Left kidney (tissue), 2 donors: ENCODE results near the gene ATP11A. TPM values are rescaled to one million over a fixed set of nuclear protein-coding genes. Genes with fewer than 3 reads are reported as not detected.

Source experiments
- DNase-seq: peaks from one replicate; pipeline ENCODE4 v3.0.0-alpha.2; 2013
- polyA plus RNA-seq: library from polyadenylated mRNA; unstranded; fragments of 120-200 nt; gene quantifications from one replicate; pipeline ENCODE4 v1.2.1, GENCODE V29; 2013; ENCODE audit not compliant: insufficient read length

ATP11A gene
- polyA plus RNA-seq, 1 donor: 46.8 TPM

DNA sequence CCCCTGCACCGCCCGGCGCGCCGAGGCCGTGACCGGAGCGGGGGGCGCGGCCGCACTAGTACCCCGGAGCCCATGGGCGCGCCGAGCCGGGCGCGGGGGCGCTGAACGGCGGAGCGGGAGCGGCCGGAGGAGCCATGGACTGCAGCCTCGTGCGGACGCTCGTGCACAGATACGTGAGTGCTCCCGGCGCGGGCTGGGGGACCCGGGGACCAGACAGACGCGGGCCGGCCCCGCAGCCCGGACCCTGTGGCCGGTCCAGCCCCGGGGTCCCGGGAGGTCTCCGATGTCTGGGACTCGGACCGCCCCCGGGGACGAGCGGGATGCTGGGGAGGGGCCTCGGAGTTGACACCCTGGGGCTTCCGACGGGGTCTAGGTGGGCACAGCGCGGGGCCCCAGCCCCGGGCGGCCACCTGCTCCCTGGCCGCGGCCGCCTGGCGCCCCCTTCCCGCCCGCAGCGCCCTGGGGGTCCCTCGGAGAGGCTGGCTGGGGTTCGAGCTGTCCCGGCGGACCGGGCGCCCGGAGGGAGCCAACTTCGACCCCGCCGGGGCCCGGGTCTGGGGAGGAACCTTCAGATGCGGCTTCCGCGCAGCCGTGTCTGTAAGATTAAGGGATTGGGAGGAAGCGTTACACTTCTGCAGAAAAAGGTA lies 568 bp downstream of the ATP11A start:
- DNase-seq: no peak

DNA sequence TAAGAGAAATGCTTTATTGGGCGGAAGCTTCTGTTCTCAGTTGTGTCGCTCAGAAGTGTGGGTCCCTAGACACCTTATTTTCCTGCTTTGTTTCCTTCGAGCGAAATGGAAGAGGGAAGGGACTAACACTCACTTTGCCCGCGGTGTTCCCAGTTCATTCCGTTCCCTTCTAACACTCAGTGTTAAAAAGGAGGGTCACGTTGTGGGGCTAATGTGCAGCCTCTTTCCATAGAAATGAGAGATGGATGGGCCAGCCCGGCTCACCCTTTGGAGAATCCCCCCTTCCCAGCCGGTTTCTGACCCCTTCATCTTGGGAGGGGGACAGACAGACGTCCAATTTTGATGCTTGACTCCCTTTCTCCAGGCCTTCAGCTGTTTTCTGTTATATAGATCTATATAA lies 2.3 kb downstream of the ATP11A start:
- no peak for DNase-seq

DNA sequence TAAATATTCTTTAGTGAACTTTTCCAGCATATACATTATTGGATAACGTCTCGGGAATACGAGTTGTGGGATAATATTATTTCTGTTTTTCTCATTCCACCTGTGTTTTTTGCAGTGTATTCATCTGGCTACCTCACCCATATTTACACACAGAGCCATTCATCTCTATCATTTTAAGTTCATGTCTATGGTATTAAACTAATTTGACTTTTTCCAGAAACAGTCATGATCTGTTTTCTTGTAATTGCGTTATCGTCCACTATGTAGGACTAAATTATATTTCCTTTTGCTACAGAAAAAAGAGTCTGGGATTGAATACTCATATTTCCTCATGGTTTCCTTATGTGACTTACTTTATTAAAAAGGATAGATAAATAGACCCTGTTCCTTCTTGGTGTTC lies 2.7 kb downstream of the ATP11A start:
- DNase-seq: no peak

DNA sequence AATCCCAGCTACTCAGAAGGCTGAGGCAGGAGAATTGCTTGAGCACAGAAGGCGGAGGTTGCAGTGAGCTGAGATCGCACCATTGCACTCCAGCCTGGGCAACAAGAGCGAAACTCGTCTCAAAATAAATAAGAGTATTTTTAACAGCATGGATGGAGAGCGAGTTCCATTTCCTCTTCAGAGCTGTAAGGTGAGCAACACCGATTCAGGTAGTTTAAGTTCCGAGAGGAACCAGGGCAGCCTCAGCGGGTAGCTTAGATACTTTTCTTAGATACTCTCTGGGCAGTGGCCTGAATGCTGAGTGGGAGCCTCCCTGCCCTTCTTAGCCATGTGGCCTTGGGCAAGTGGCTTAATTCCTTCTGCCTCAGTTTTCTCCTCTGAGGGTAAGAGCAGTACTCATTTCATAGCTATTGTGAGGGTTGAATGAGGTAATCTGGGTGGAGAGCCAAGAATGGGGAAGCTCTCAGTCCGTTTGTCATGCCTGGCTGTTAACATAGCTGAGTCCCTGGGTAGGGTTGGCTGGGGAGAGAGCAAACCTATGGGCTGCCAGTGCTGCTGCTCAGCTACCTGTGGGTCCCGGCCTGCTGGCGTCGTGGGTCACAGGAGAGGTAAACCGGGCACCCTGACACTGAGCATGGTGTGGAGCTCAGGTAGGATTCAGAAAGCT lies 4.1 kb downstream of the ATP11A start:
- no peak for DNase-seq

GRCh38 chr13:112695121-112695520 lies 5.3 kb downstream of the ATP11A start:
- DNase-seq: no peak

DNA sequence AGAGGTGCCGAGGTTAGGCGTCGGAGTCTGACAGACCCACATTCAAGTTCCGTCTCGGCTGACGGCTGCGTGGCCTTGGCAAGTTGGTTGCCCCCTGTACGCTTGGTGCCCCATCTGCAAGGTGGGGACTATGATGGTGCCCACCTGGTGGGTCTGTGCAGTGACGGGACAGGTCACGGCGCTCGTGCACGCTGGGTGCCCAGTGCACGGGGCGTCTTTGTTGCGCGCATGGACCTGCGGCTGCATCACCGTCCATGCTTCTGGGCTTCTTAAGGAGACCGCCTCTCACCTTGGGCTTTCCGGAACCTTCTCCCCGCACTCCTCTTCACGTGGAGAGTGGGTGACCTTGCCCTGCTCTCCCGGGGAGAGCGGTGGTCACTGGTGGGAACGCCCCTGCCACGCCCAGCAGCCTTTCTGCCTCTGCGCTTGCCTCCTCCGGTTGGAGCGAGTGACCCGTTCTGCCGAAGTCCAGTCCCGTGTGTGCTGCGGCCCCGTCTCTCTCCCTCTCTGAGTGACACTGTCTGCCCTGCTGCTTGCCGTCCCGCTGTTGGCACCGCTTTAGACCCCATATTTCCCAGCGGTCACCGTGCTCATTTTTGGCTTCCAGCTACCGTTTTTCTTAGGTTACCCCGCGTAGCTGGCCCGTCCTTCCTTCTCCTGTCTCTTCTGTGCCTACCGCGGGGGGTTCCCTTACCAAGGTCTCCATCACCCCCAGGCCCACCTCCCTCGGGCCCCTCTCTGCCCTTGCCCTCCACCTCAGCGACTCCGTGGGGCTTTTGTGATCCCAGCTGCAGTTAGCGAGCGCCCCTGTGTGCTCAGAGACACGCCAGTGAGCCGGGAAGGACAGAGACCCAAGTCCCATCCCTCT lies 6.4 kb downstream of the ATP11A start:
- DNase-seq: no peak

- DNase-seq: no peak
Measured at GRCh38 chr13:112696869-112697465, 7.1 kb downstream of the ATP11A start.

DNA sequence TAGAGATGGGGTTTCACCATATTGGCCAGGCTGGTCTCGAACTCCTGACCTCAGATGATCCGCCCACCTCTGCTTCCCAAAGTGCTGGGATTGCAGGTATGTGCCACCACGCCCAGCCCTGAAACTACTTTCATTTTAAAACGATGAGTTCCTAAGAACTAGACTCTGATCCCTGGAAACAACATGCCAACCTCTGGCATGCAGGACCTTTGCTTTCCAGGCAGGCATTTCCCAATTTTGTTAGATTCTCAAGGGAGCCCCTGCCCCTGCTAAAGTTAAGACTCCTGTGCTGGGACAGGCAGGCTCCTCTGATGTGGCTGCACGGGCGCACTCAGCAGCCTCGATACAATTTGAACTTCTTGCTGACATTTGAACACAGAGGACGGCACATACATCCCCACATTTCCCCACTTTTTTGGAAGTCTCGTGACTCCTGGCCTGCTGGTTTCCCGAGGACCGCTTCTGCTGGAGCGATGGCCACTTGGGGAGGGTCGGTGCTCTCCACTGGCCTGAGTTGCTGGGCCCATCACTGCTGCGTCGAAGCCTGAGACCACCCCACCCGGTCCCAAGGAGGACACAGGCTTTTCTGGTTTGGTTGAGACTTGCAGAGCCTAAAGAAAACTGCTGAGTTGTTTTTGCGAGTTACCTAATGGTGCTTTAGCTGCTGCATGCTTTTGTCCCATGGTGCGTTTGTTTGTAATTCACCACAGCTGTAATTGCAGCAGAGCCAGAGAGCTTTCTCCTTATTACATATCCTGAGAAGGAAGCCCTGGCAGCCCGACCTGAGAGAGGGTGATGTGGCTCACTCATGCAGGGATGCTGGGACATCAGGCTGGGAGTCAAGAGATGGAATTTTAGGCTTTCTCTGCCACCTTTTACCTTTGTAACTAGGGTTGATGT lies 8.2 kb downstream of the ATP11A start:
- DNase-seq: no peak

- no peak for DNase-seq
Measured at GRCh38 chr13:112699322-112699918, 9.6 kb downstream of the ATP11A start.

GRCh38 chr13:112700291-112701060 lies 10.6 kb downstream of the ATP11A start:
- DNase-seq: no peak

GRCh38 chr13:112702341-112702985 lies 12.6 kb downstream of the ATP11A start:
- DNase-seq: no peak

- DNase-seq: no peak
Measured at GRCh38 chr13:112702986-112703379, 13.1 kb downstream of the ATP11A start.

DNA sequence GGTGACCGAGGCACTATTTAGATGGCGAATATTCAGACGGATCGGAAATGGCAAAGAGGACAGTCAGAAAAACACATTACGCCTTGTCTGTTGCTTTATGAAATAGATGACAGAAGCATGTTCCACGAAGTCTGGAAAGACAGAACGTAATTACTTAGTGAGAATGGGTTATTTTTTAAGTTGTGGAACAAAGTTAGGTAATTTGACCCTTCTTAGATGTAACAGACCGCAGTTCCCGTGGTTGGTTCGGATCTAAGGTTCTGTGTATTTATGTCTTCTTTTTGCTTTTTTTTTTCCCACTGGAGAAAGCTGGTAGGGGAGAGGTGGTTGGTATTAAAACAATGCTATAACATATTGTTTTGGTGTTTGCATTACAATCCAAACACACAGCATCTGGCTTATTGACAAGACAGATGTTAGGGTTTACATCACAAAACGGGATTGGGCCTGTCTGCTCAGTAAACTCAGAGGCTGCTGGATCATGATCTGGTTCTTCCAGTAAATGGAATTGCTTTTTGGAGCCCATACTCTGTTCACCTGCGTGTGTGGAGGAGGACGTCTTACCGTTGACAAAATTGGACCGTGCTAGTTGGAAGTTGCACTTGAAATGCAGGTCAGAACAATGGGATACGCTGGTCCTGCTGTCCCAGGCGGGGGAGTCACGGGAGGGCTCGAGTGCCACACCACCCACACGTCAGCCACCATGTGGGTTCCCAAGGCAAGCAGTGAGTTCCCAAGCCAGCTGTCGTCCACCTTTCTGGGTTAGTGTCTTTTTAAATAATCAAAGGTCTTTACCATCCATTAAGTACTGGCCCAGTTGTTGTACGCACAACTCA lies 13.8 kb downstream of the ATP11A start:
- no peak for DNase-seq

GRCh38 chr13:112704308-112705145 lies 14.7 kb downstream of the ATP11A start:
- DNase-seq: no peak

GRCh38 chr13:112705286-112705685 lies 15.4 kb downstream of the ATP11A start:
- no peak for DNase-seq

- DNase-seq: no peak
Measured at GRCh38 chr13:112706171-112706570, 16.3 kb downstream of the ATP11A start.

DNA sequence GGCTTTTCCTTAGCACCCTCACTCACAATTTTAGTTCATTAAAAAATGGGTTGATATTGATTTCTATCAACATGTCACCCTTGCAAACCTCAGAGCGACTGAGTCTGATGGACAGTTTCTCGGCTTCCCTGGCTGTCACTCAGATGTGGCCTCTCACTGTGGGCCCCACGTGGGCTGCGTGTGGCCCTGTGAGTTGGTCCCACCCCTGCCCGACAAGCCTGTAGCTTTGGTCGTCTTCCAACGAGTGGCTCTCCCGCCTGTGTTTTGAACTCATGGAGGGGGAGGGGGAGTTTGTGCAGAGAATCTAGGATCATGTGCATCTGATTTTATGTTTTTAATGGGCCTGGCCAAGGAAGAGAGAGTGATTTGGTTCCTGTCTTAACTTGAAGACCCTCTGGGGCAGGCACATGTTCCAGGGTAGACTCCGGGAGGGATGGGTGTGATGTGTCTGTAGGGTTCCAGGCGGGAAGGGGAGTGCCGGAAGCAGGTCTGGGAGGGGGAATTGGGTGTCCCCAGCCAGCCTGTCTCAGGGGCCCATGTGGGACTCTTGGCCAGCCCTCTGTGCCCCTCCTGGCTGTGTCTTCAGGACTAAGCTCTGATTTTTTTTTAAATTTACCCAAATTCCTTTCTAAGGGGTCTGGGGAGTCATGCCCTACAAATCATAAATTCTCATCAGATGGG lies 18.9 kb downstream of the ATP11A start:
- DNase-seq: no peak
